Measurements from ENCODE around the gene SPSB3.

SPSB3 gene
- total RNA-seq, result 22.6 to 125 (median 107) reads per million in 3 experiments

DNA sequence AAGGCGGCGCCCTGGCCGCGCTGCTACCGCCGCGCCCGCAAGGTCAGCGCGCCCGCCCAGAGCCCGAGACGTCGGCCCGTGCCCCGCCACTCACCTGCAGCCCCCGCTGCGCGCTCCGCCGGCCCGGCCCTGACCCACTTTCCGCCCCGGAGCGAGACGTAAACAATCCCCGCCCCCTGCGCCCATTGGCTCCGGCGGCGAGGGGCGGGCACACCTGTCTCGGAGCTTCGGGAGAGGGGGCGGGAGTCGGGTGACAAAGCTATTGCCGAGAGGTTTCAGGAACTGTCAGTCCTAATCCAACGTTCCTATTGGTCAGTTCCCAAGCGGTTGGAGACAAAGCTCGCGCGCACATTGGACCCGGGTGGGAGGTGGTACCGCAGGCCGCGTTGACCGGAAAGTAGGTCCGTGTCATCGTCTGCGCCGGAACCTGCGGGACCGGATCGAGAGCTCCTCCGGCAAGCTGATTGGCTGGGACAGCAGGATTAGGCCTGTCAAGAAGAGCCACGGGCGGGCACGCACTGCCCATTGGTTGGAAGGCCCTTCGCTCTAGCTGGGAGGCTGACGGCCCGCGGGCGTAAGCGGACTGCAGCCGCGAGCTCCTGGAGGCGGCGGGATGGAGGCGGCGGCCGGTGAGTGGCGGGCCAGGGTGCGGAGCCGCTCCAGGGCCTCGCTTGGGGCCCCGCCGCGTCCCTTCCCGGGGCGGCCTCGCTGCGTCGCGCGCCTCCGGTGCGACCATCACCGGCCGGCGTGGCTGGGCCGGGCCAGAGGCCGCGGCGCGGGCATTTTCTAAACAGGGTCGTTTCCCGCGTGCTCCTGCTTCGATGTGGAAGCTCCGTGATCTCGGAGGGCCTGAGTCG is at the start of gene SPSB3, which contains the start of gene NUBP2:
Gene SPSB3 (minus strand): TSS at position 164 of the 857 bp plus-strand sequence. CDS start 1,088 bp downstream, outside the sequence.
Gene NUBP2 (plus strand): TSS at position 553 of the 857 bp plus-strand sequence. CDS start 61 bp downstream, at position 614.
- DNase-seq, result peak; percentile 99

DNA sequence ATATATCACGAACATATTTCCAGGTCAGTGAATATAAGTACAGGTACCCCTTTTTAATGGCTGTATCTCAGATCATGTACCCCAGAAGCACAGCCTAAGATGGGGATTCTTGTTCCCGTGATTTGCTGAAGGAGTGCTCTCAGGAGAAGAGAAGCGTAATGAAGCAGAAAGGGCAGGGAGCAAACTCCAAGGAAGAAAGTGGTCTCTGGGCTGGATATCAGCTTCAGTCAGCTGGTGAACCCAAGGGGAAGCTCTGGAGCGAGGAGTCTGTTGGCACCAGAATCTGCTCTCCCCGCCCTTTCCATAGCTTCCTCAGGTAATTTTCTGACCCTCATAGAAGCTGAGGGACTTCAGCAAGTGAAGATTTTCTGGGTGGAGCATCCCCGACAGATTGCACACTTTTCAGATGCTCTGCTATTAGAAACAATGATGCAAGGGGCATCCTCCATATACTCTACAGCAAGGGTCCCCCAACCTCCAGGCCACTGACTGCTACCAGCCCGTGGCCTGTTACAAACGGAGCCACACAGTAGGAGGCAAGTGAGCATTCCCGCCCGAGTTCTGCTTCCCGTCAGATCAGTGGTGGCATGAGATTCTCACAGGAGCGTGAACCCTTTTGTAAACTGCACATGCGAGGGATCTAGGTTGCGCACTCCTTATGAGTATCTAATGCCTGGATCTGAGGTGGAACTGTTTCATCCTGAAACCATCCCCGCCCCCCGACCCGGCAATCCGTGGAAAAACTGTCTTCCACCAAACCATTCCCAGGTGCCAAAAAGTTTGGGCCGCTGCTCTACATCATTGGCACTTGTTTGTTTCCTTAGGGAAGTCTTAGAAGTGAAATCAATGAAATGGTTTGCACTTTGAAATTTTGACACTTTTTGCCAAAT is 49.1 kb upstream of the SPSB3 start:
- no peak for DNase-seq

DNA sequence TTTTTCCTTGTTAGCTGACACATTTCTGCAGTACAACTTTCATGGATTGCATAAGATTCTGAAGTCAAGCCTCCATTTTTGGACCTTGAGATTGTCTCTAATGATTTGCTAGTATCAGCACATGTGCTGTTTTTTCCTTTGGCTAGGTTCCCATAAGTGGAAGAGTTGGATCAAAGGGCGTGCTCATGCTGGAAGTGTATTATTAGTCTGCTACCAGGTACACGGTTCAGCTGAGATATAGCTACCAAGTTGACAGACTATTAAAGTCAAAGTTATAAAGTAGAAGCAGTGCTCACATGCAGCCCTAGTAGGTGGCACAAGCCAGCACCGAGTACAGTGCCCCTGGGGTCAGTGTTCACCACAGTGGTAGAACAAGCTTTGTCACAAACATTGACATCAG is 47.8 kb upstream of the SPSB3 start:
- no peak for DNase-seq

DNA sequence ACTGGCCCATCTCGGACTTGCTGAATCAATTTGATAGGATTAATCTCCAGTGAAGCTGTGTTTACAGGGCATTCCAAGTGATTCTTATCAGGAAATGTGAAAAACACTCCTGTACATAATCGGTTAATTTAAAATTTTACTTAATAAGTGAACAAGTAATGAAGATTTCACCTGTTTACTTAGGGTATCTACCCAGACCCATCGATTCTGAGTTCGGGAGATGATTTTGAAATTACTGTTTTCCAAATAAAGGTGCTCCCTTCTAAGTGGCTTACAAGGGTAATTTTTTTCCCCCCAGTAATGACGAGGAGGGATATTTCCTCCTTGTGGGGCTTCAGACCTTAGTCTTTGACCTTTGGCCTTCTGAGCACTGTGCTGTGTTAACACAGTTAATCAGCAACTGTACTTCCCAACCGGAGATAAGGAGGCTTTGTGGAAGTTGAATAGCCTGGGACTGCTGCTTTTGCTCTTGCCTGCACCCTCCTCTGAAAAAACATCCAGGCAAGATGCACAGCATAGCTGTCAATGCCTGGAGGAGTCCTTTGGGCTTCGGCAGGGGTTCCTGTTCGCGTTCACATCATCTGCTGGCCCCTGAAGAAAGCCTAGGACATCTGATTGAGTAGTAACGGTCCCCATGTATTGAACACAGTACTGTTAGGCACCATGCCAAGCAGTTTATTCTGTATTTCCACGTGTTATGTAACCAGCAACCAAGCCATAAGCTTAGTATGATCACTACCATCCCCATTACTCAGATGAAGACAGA is 46.5 kb upstream of the SPSB3 start:
- no peak for DNase-seq

DNA sequence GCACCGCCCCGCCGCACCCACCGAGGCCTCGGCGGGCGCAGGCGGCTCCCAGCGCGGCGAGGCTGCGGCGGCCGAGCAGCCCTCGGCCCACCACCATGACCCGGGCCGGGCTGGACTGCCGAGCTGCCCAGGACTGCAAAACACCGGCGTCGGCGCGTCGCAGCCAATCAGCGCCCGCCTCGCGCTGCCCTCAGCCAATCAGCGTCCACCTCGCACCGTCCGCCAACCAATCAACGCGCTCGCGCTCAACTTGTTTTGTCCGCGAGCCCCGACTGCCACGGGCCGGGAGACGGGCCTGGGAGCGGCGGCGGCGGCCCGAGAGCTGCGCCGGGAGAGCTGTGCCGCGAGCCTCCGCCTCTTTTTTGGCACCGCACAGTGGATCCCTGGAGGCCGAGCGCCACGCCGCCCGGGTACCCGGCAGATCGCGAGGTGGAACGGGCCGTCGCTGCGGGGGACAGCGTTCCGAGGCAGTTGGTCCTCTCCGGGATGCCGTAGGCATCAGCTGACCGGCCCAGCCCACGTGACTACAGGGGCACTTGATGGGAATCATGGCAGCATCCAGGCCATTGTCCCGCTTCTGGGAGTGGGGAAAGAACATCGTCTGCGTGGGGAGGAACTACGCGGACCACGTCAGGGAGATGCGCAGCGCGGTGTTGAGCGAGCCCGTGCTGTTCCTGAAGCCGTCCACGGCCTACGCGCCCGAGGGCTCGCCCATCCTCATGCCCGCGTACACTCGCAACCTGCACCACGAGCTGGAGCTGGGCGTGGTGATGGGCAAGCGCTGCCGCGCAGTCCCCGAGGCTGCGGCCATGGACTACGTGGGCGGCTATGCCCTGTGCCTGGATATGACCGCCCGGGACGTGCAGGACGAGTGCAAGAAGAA is 44.6 kb upstream of the SPSB3 start, which contains the start of the genes FAHD1 and HAGH:
Gene FAHD1 (plus strand): TSS at position 516 of the 883 bp plus-strand sequence. CDS start 33 bp downstream, at position 549.
Gene HAGH (minus strand): TSS at position 135 of the 883 bp plus-strand sequence. CDS start 38 bp downstream, at position 97.
- peak; percentile 91 for DNase-seq

DNA sequence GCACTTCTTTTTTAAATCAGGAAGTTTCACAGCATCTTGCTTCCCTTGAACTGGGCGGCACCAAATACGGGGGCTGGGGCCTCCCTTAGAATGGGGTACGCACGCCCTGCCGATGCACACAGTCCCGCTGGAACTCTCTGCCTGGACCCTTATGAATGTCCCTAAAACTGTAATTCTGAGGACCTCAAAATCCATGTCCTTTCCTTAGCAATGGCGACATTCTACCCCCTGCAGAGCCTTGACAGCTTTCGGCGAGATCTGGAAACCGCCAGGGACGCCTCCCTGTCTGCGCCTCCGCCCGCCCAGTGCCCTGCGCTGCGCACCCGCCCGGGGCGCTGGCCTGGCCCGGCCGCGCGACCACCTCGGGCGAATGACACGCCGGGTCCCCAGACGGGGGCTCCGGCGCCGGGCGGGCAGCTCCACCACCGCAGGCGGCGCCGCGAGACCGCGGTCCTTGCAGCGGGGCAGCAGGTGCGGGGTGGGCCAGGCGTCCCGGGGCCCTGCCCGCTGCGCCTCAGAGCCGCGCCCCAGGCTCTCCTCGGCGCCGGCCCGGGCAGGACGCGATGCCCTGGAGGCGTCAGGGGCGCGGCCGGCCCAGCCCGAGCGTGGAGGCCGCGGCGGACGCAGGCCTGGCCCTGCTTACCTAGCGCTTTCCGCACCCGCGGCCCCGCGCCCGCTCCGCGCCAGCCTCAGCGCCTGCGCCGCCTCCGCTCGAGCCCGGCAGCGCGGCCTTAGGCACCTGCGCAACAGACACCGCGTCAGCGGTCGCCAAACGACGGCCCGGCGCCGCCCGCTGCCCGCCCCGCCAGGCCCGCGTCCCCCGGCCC is 43.7 kb upstream of the SPSB3 start:
- DNase-seq, result peak; percentile 82

DNA sequence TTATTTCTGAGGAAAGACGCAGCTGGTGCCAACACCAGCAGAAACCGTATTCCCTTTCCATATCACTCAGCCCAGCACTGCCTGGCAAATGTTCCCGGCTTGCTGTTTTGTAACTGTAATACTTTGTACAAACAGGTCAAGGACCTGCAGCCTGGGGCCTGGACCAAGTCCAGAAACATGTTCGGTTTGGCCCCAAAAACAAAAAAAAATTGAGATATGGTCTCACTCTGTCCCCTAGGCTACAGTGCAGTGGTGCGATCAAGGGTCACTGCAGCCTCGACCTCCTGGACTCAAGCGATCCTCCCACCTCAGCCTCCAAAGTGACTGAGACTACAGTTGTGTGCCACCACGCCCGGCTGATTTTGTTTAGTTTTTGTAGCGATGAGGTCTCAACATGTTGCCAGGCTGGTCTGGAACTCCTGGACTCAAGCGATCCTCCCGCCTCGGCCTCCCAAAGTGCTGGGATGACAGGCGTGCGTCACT is 43.1 kb upstream of the SPSB3 start:
- no peak for DNase-seq

DNA sequence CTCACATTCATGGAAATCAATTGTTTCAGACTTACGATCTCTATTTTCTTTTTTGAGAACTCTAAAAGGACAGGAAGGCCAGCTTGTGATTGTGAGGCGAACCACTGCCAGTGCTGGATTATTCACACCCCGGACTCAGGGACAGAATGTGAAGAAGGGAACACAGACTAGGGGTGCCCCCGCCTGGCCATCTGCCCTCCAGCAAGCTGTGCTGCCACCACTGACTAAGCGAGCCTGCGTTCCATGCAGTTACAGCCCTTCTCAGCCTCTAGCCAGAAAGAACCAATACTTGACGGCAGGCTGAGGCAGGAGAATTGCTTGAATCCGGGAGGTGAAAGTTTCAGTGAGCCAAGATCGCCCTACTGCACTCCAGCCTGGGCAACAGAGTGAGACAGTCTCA is 41.5 kb upstream of the SPSB3 start:
- no peak for DNase-seq

DNA sequence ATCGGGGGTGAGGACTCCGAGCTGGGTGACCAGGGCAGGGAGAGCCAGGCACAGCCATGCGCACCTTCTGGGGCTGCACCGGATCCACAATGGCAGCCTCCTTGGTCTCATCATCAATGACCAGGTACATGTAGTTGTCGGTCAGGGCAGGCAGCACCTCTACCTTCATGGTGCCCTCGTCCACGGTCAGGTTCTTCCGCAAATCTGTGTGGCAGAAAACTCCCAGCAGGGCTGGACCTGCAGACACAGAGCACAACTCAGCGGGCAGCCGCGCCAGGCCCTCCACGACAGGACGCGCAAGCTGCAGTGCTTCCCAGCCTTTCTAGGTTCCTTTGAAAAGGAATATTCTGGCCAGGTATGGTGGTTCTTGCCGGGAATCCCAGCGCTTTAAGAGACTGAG is 40.4 kb upstream of the SPSB3 start:
- DNase-seq, result no peak

DNA sequence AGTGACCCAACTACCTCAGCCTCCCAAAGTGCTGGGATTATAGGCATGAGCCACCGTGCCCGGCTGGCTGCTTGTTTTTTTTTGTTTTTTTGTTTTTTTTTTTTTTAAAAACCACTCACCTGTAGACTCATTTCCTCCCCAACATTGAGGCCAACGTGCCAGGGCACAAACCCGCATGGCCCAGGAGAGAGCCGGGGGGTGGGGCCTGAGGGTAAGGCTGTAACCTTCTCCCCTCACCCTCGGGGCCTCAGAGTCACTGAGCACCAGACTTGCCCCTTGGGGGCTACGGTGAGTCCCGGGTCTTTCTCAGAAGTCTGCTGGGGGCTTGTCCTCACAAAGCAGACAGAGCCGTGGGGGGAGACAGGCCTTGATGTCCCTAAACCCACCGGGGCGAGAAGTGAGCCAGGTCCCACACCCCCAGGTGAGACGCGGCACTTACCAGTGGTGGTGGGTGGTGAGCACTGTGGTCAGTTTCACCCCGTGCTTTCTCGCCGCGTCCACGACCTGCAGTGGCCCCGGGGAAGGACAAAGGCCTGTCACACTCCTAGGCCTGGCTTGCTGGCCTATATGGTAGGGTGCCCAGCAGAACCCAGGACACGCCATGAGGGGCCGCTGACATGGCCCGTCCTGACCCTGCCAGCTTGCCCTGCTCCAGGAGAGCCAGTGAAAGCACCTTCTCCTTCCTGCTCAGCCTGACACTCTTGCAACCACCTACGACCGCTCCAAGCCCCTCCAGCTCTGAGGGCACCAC is 39.7 kb upstream of the SPSB3 start:
- no peak for DNase-seq

DNA sequence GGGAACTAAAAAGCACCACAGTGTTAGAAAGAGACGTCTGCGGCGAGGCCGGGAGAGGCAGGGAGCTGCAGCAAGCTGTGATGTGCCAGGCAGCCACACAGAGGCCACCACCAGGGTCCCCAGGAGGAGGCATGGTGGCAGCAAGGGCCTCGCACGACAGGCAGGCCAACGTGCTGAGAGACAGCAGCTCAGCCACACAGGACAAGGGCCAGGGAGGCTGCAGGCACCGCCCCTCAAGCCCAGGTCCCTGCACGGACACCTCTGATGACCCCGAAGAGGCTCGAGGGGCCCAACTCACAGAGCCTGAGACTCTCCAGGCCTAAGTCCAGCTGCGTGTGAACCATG is 38.5 kb upstream of the SPSB3 start:
- no peak for DNase-seq

DNA sequence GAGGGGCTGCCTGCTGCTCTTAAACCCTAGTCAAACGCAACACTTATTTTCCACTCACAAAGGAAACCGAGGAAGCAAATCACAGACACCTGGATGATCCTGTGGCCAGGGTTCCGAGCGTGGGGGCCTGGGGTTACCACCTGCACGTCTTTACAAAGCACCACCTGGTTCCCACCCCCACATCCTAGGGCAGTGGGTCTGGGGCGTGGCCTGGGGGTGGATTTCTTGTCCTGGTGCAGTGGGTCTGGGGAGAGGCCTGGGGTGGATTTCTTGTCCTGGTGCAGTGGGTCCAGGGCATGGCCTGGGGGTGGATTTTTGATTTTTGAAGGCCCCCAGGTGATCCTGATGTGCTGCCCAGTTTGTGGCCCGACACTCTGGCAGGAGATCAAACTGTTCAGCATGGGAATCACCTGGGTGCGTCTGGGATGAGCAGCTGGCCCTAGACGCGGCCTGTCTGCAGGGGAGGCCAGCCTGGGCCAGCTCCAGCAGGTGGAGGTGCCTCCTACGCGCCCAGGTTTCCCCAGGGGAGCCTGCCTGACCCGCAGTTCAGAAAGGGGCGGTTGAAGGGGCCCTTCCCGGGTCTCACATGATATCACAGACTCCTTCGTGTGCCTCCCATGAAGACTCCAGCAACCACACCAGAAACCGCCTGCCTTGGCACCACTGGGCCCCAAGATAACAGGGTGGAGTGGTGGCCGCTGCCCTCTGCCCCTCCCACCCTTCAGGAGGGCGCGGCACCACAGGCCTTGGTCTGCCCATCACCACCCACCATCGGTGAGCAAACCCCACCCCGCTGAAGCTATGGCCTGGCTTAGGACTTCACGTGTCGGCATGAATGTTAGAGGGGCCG is 38.0 kb upstream of the SPSB3 start:
- DNase-seq, result no peak

DNA sequence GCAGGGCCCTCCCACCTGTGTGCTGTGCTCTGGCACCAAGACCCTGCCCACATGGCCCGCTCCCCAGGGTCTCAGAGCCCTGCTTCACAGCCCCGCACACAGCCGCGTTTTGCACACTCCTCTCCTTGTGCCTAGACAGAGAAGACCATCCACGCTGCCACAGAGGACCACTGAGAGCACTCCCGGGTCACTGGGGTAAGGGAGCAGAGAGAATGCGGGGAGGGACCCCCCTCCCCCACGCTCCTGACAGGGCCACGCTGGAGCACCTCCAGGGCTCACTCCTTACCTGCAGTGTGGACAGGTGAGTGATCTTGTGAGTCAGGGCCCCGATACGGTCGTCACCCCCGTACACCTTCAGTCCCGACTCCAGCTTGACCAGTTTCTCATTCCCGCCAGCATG is 37.2 kb upstream of the SPSB3 start:
- DNase-seq, result no peak

DNA sequence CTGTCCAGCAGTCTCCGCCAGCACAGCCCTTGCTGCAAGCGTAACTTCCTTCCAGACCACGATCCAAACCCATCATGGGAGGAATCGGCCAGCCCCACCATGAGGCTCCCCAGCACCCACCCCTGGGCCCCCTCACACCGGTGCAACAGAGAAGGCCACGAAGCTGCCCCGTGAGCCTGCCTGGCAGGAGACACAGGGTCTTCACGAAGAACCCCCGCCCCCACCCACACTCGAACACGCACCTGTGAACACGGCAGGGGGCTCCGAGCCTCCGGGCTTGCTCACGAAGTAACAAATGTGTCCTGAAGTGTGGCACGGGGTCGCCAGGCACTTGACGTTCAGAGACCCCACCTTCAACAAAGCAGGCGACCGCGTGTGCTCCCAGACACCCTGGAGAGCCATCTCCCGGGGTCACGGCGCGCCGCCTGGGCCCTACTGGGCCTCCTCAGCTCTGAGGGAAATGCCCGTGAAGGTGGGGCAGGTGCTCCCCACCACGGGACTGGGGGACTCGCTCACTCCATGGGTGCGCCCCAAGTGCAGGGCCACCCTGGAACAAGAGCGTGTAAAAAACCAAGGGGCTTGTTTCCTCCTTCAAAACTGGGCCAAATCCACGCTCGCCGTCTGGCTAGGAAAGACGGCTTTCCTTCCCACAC is 36.6 kb upstream of the SPSB3 start:
- DNase-seq, result no peak

DNA sequence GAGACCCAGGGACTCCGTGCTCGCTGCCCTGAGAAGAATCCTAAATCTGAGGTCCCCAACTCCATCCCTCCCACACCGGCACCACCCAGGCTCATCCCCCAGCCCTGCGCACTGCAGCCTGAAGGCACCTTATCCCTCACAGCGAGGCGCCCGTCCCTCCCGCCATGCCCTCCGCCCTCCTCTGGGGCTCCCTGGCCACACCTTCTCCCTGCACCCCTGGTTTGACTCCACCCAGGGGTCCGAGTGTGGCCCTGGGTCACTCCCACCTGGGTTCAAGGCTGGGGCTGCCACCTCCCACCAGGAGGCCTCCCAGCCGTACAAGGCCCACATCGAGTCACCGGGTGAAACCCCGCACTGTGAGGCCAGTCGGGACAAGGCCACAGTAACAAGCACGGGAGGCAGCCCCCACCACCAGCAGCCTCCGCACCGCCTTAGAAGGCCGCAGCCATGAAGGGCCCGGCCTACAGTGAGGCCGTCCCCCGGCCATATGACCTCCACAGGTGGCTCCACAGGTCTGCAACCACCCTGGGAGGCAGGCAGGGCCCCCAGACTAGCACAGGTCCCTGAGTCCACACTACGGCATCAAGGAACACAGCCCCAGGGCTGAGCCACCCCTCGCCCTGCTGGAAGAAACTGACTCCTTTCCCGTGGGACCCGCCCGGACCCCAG is 36.0 kb upstream of the SPSB3 start:
- DNase-seq, result no peak

DNA sequence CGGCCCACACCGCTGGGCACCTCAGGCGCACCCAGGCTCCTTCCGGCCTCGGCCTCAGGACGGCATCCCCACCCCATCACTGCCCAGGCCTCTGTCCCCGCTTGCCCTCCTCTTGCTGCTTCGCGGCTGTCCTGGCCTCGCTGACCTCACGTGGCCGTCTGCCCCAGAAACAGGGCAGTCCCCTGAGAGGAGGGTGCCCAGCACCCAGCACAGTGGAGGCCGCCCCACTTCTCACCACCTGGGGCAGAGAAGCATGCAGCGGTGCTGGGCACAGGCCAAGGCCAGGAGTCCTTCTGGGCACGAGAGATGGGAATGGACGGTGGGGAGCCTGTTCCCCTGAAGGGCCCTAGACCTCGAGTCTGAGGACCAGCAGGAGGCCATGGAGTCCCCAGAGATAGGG is 35.3 kb upstream of the SPSB3 start:
- DNase-seq, result no peak

DNA sequence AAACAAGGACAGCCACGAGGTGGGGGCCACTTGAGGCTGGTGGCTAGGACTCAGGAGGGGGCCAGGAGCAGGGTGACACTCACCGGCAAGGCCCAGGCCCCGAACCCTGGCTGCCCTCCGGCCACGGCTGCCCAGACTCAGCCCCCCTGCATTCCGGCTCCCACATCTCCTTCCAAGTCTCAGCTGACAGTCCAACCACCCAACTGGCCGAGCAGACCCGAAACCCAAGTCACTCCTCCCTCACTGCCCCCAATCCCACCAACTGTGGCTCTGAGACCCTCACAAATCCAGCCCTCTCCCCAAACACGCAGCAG is 34.9 kb upstream of the SPSB3 start:
- DNase-seq, result no peak
